ENCODE measurements around the gene APBB1IP. TPM values are rescaled to one million over a fixed set of nuclear protein-coding genes. Genes with fewer than 3 reads are reported as not detected.

The APBB1IP gene
- polyA plus RNA-seq, 1 donor = 1.3 TPM

GRCh38 chr10:26507441-26507840 is 69.3 kb downstream of the APBB1IP start:
- DNase-seq = no peak

GRCh38 chr10:26508016-26508415 is 69.9 kb downstream of the APBB1IP start:
- DNase-seq = no peak

- no peak for DNase-seq
Observed at GRCh38 chr10:26509307-26509706, 71.2 kb downstream of the APBB1IP start.

DNA sequence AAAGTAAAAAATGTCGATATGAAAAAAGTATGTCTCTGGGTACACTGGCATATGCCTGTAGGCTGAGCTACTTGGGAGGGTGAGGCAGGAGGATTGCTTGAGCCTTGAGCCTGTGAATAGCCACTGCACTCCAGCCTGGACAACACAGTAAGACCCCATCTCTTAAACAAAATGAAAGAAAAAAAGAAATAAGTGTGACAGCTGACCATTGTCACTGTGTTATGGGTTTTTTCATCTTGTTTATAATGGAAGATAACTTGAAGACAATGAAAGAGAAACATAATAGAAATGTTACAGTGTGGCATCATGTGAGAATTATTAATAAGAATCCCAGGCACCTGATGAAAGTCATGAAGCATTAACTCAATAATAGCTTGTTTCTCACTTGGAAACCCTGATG is 75.0 kb downstream of the APBB1IP start:
- DNase-seq = no peak

DNA sequence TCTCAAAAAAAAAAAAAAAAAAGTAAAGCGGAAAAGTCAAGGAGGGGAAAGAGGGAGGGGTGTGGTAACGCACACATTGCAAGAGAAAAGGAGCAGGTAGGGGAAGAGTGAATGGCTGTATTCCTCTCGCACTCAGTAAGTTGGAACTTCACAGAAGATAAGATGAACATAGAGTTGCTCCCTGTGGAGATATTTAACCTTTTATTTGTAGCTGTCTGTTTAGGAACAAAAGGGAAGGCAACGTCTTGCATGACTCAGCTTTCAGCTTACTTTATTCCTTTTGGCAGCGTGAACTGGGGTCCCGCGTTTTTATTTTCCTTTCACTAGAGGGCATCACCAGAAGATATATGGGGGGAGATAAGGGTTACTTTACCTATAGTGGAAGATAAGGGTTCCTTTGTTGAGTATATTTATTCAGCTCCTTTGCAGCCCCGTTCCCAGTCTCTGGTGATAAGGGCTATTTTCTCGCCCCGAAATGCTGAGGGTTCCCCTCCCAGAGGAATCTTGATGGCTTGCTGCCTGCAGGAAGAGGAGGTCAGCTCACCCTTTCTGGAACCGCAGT is 78.5 kb downstream of the APBB1IP start:
- DNase-seq = no peak

DNA sequence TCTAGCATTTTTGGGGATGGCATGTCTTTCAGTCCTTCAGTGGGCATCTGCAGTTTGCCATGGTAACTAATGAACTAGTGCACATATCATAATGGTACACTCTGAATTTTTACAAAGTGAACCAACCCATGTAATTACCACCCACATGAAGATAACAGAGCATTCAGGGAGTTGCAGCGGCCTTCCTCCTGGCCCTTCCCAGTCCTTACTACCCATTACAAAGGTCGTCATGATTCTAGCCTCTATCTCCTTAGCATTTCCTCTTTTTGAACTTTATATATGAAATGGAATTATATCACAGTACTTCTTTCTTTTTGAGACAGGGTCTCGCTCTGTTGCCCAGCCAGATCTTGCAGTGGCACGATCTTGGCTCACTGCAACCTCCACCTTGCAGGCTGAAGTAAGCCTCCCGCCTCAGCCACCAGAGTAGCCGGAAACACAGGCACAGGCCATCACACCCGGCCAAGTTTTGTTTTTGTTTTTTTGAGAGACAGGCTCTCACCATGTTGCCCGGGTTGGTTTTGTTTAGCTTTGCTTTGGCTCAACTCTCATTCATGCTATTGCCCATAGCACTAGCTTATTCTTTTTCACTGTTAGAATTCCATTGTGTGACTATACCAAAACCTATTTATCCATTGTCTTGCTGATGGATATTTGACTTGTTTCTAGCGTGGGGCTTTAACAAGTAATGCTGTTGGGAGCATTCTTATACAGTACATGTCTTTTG is 79.2 kb downstream of the APBB1IP start:
- no peak for DNase-seq

DNA sequence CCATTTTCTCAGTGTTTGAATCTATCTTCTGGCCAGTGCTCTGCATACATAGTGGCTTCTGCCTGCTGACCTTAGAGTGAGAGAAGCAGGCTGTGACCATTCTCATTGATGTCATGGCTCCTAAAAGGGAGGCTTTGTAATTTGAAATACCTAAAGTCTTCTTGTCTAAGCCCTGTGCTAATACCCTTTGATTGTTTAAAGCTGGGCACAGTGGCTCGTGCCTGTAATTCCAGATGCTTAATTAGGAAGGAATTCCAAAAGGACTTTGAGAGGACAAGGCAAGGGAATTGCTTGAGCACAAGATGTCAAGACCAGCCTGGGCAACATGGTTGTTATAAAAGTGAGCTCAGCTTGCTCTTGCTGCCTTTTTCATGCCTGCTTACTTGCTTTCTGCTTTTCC is 81.7 kb downstream of the APBB1IP start:
- DNase-seq = no peak

DNA sequence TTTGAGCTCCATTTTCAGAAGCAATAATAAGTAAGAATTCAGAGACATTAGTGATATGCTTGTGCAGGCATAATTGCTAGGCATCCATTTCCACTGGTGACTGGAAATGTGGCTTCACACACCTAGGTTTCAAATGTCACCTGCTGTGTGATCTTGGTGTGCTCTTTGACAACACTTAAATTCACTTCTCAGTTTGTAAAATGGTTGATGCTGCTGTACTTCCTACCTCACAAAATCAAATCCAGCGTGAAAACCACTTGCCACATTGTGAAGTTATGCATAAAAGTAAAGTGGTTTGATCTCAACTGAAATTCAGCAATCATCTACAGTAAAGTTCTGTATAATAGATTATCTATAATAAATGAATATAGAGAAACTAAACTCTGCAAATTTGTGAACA is 82.4 kb downstream of the APBB1IP start:
- no peak for DNase-seq

DNA sequence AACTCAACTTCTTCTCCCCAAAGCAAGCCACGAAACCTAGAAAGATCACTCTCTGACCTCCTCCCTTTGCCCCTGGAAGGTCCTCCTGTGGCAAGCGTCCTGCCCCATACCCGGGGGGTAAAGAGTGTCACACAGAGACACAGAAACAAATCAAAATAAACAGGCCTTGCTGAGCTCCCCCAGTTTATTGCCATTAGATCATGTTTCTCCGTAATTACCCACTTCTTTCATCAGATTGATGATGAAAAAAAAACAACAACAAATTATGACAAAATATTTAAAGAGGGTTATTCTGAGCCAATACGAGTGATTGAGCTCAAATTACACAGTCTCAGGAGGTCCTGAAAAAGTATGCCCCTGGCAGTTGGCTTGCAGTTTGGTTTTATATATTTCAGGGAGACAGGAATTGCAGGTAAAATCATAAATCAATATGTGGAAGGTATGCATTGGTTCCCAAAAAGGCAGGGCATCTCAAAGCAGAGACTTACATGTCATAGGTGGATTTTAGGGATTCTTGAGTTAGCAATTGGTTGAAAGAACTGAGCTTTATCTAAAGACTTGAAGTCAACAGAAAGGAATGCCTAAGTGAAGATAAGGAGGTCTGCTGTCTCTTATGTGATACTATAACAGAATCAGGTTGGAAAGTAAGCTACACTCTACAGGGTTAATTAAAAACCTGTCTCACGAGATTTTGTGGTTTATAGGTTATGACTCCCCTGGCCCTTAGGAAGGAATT is 86.2 kb downstream of the APBB1IP start:
- DNase-seq = no peak

- DNase-seq = no peak
Observed at GRCh38 chr10:26525586-26525985, 87.4 kb downstream of the APBB1IP start.

DNA sequence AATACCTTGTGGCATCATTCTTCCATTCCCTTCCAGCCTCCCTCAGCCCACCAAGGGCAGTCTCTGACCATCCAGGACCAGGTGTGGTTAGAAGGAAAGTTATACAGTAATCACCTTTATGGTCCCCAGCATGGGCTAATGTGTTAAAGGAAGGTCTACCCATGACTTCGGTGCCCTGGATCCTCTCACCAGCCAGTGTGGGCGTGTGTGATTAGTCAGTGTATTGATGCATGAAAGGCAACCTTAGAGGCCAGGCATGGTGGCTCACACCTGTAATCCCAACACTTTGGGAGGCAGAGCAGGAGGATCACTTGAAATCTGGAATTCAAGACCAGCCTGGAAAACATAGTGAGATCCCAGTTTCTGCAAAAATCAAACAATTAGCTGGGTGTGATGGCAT is 88.9 kb downstream of the APBB1IP start:
- DNase-seq = no peak

GRCh38 chr10:26528048-26528447 is 89.9 kb downstream of the APBB1IP start:
- no peak for DNase-seq

DNA sequence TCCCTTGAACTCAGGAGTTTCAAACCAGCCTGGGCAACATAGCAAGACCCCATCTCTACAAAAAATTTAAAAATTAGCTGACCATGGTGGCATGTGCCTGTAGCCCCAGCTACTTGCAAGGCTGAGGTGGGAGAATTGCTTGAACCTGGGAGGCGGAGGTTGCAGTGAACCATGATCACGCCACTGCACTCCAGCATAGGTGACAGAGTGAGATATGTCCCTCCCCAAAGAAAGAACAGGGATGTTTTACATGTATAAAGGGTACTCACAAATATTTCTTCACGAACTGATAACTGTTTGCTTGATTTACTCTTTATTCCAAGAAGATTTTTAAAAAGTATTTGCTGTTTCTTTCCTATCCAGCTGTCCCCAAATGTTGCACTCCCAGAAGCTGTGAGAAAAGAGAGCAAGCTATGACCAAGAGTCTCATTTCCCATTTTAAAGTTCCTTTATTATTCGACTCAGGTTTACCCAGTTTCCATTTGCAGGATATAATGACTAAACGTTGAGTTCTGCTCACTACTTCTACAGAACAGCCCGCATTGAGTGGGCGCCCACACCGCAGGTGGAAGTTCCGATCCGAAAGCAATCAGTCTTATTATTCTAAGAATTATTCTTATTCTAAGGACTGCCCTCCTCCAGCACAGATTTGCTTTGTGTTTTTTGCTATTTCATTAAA is 90.7 kb downstream of the APBB1IP start:
- no peak for DNase-seq

DNA sequence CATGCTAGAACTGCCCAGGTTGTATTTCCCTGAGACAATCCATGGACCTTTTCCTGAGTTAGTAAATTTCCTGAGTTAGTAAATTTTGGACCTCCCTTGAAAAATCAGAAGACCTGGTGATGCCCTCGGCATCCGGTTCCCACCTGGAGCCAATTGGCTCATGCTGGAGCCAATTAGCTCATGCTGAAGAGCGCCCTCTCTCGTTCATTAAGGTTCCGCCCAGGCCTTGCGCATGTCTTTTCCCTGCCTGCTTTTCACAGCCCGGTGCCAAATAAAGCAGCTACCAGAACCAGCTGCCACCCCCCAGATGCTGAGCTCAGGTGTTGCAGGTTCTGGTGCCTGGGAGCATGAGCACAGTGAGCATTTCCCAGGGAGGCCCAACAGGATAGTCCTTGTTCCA is 96.2 kb downstream of the APBB1IP start:
- DNase-seq = no peak

DNA sequence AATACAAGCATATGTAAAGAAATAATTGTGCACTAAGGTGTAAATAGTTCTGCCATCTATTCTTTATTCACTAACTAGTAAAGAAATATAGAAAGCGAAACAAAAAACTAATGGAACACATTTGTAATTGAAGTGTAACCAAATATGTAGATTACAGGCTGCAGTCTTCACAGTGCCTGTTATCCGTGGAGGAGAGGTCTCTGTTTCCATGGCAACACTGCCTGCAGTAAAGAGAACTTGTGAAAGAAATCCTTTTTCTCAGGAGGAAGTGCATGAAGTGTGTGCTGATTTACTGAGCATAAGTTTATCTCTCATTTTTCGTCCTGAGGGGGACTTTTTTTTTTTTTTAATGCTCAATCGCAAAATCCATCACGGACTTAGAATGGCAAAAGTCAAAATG is 102.5 kb downstream of the APBB1IP start:
- DNase-seq = peak; percentile 18

DNA sequence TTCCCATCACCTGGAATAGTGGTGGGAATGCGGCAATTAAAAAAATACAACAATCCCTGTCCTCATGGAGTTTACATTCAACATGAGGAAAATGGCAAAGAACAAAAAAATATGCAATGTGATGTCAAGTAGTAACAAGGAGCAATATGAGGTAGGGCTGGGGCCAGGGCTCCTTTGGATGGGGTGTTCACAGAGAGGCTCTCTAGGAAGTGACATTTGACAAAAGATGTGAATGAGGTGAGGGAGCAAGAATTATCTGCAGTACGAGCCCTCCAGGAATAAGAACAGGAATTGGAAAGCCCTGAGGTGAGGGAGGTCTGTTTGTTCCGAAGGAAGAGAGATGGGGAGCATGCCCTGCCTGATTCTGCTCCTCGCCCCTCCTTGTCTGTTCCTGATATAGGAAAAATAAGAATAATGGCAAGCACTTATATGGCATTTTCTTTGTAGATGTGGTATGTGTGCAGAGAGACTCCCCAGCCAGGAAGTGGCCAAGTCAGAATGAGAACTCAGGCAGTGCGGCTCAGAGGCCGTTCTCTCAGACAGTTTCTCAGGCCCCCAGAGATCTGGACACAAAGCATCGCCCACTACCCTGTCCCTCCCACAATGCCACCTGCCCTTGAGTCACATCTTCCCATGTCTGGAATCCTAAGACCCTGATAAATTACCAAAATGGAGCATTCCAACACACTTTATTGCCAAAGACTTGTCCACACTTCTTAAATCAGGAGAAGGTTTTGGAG is 105.6 kb downstream of the APBB1IP start:
- DNase-seq = no peak

DNA sequence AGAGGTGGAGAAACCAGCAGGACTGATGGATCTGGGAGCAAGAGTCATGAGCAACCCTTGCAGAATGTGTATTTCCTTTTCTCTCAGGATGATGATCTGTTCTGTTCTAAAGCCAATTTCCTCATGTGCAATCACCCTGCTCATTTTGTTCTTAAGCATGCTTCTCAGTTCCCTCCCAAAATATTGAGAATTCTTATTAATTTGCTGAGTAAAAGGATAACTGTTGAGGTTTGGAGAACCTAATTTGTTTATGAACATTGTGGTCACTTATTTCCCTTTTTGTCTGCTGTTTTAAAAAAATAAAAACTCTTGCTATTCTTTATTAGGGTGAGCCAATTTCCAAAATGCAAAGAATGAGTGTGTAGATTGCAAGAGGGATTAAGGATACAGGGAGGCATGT is 106.8 kb downstream of the APBB1IP start:
- no peak for DNase-seq

- no peak for DNase-seq
Observed at GRCh38 chr10:26550774-26551526, 112.8 kb downstream of the APBB1IP start.

- DNase-seq = no peak
Observed at GRCh38 chr10:26554246-26554645, 116.1 kb downstream of the APBB1IP start.

GRCh38 chr10:26555719-26556368 is 117.7 kb downstream of the APBB1IP start:
- no peak for DNase-seq
